Epithelial cell of esophagus (primary cell): ENCODE results near the gene ZNF516.

ENCODE experiments used
- DNase-seq: peaks from one replicate; pipeline ENCODE4 v3.0.0; 2010; ENCODE audit warnings: low read depth
- H3K4me3 ChIP-seq: 2 replicates; pipeline ENCODE4 v1.5.1; 2011; ENCODE audit warnings: mild to moderate bottlenecking, low read length, control low read depth
- CTCF ChIP-seq: IDR thresholded peaks from 2 replicates; pipeline ENCODE4 v1.5.1; 2011; ENCODE audit warnings: low read depth, mild to moderate bottlenecking, low read length, control low read depth, inconsistent platforms; ENCODE audit not compliant: insufficient read depth; ENCODE audit errors: missing control alignments

Gene ZNF516

GRCh38 chr18:76495435-76496193, 572 bp upstream of the ZNF516 start:
- TF ChIP-seq CTCF: no peak
- peak; percentile 43 for DNase-seq
- H3K4me3 ChIP-seq: peak overlapping the region; percentile 83

GRCh38 chr18:76494231-76495005, 624 bp downstream of the ZNF516 start:
- peak; percentile 45 for DNase-seq
- TF ChIP-seq CTCF: no peak
- H3K4me3 ChIP-seq: peak overlapping the region; percentile 67

GRCh38 chr18:76493213-76494161, 1.6 kb downstream of the ZNF516 start:
- H3K4me3 ChIP-seq: peak overlapping the region; percentile 67
- no peak for TF ChIP-seq CTCF
- DNase-seq: peak; percentile 50

GRCh38 chr18:76492669-76493212, 2.3 kb downstream of the ZNF516 start:
- peak; percentile 99 for DNase-seq
- TF ChIP-seq CTCF: no peak
- H3K4me3 ChIP-seq: peak overlapping the region; percentile 67

GRCh38 chr18:76491776-76492668, 3.0 kb downstream of the ZNF516 start:
- no peak for TF ChIP-seq CTCF
- H3K4me3 ChIP-seq: peak overlapping the region; percentile 67
- DNase-seq: peak; percentile 50

GRCh38 chr18:76491473-76491775, 3.6 kb downstream of the ZNF516 start:
- peak overlapping the region; percentile 67 for H3K4me3 ChIP-seq
- TF ChIP-seq CTCF: no peak
- peak; percentile 82 for DNase-seq
